GM18907 (cell line): ENCODE measurements around the gene AVPI1.
"Not testable (repeated sequence)": the region's sequence is repeated elsewhere in the genome, so short reads cannot be mapped to it uniquely, and the experiment has no call there.

ENCODE experiments used
- ATAC-seq: cut with Tn5 transposase; IDR thresholded peaks from one replicate; pipeline ENCODE4 v1.9.1; 2021; ENCODE audit warnings: mild to moderate bottlenecking, moderate library complexity; ENCODE audit not compliant: unreplicated experiment

AVPI1 gene

GRCh38 chr10:97684368-97684713, 2.7 kb downstream of the AVPI1 start:
- ATAC-seq, result not testable (repeated sequence)

- no peak for ATAC-seq
Measured at GRCh38 chr10:97683556-97684367, 3.3 kb downstream of the AVPI1 start.

DNA sequence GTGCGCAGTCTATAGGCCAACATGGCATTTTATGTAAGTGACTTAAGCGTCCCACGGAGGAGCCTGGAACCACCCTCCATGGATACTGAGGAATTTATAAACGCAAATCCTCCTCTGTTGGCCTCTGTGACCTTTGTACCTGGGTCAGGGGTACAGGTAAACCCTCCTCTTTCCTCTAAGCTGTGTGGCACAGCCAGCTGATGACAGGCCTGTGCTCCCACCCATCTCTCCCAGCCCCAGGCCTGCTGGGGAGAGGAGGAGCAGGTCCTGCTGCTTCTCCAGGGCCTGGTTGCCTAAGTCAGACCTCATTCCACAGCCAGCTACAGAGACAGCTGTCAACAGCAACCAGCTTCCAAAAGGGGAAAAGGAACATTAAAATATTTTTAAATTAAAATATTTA, 5.0 kb downstream of the AVPI1 start:
- ATAC-seq, result no peak

- no peak for ATAC-seq
Measured at GRCh38 chr10:97679594-97679993, 7.4 kb downstream of the AVPI1 start.

DNA sequence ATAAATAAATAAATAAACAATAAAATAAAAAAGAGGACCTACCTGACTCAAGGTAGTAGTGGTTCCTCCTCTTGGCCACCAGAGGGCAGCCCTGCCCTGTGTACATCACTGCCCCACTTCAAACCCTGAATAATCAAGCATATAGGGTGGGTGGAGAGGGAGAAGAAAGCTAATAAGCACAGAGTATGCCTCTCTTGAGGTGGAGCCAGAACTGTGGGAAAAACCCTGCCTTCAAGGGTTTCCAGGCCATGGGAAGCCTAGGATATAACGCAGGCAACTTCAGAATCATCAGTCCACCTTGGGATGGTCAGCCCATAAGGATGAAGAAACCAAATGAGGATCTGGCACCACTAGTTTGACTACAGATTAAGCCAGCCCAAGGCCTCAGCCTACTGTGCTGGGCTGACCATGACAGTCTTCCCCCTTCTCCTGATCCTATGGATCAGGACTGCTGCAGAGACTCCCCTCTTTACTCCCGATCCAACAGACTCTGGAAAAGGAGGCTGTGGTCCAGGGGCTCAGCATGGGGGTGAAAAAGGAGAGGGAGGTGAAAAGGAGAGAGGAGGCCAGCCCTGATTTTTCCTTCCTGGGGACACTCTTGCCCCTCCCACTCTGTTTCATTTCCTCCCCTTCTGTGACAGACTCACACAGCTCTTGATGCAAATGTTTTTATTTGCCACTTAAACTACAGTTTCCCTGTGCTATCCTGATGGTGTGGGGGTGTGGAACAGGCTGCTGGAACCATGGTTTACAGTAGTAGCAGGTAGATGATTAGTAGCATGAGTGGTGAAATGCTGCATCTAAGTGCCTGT, 10.1 kb downstream of the AVPI1 start:
- ATAC-seq, result peak; percentile 71

- ATAC-seq, result no peak
Measured at GRCh38 chr10:97675222-97675621, 11.8 kb downstream of the AVPI1 start.

DNA sequence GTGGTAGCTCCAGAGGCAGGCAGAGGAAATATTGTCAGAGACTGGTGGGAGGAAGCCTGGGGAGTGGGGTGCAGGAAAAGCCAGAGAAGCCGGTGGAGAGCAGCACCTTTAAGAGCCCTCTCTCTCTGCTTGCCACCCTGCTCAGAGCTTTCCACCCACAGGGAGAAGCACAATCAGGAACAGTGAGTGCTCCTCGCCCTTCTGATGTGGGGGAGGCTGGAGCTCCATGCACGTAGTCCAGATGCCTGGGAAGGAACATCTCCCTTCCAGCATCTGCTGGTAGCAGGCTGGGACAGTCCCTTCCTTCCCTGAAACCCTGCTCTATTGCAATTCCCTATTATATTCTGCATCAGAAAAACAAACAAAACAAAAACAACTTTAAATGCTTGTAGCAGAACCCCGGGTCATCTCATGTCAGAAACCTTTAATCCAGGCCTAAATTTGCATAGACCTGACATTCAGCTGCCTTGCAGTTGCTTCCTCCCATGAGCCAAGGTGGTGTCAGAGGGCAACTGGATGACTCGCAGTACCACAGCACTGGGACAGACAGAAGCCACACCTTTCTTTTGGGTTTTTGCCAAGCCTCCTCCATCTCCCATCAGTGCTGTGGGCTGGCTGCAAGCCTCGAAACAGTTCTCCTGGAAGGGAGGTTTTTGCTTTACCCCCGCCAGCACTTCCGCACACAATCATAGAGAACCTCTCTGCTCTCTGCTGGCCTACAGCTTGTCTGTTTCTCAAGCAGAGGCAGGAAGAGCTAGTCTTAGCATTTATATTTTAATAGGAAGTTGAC, 13.1 kb downstream of the AVPI1 start:
- ATAC-seq, result no peak

- ATAC-seq, result no peak
Measured at GRCh38 chr10:97669571-97669970, 17.5 kb downstream of the AVPI1 start.

- ATAC-seq, result no peak
Measured at GRCh38 chr10:97667463-97667862, 19.6 kb downstream of the AVPI1 start.

- ATAC-seq, result no peak
Measured at GRCh38 chr10:97666992-97667391, 20.0 kb downstream of the AVPI1 start.

DNA sequence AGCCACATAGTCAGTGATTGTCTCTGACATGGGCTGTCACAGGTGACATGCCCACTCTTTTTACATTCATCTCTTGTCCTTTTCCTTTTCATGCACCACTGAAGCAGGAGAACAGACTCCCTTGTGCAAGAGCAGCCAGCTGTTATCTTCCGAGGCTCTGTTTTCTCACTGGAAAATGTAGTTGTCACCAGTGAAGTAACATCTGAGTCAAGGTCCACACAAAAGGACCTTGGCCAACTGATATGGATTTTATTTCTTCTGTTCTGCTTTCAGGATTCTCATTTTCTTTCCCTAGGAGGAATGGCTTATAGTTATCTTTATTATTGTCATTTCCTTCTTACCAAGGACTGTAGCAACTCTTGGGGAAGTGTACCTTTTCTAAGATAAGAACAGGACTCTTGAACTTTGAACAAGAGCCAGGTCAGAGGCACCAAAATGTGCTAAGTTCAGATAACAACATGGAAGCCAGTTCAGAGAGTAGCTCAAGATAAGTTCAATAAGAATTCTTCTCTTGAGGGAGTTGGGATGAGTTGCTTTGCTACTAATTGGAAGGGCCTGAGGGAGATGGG, 22.7 kb downstream of the AVPI1 start:
- no peak for ATAC-seq

GRCh38 chr10:97659589-97659988, 27.5 kb downstream of the AVPI1 start:
- no peak for ATAC-seq

DNA sequence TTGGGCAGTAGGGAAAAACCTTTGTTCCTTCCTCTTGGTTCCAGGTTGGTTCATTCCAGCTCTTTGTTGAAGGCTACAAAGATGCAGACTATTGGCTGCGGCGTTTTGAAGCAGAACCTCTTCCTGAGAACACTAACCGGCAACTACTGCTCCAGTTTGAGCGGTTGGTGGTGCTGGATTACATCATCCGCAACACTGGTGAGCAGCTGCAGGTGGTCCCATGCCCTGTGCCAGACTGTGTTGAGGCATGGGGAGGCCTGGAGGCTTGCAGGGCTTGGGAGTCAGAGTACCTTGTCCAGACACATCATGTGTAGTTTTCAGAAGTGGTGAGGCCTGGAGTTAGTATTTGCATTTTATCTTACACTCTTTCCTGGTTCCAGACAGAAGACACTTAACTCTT, 30.3 kb downstream of the AVPI1 start:
- no peak for ATAC-seq

GRCh38 chr10:97651773-97652172, 35.3 kb downstream of the AVPI1 start:
- no peak for ATAC-seq

DNA sequence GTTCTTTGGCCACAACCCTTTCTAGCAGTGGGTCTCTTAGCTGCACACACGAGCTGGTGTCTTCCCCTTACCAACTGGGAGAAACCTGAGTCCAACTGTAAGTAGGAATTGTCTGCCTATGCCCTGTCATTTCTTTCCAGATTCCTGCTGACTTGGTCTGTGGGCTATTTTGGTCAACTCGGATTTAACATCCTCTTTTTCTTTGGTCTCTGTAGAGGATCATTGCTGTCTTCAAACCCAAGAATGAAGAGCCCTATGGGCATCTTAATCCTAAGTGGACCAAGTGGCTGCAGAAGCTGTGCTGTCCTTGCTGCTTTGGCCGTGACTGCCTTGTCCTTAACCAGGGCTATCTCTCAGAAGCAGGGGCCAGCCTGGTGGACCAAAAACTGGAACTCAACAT, 36.3 kb downstream of the AVPI1 start:
- ATAC-seq, result no peak

- peak; percentile 12 for ATAC-seq
Measured at GRCh38 chr10:97649405-97649750, 37.7 kb downstream of the AVPI1 start.

GRCh38 chr10:97648562-97649404, 38.3 kb downstream of the AVPI1 start:
- peak; percentile 86 for ATAC-seq

DNA sequence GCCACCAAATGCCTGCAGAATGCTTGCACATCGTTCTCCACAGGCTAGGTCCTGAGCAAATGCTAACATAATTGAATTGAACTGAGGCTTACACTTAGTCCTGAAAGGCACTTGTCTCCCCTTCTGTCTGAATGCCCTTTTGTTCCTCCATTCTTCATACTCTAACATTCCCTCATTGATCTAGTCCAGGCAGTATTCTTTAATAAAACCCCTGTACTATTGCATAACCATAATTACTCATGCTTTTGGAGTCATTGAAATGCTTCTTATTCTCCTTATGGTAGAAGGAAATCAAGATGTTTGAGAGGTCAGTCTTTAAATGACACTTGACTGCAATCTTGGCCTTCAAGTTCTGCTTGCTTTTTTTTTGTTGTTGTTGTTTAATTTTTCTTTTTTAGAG, 39.5 kb downstream of the AVPI1 start:
- no peak for ATAC-seq

- no peak for ATAC-seq
Measured at GRCh38 chr10:97644936-97645335, 42.1 kb downstream of the AVPI1 start.

DNA sequence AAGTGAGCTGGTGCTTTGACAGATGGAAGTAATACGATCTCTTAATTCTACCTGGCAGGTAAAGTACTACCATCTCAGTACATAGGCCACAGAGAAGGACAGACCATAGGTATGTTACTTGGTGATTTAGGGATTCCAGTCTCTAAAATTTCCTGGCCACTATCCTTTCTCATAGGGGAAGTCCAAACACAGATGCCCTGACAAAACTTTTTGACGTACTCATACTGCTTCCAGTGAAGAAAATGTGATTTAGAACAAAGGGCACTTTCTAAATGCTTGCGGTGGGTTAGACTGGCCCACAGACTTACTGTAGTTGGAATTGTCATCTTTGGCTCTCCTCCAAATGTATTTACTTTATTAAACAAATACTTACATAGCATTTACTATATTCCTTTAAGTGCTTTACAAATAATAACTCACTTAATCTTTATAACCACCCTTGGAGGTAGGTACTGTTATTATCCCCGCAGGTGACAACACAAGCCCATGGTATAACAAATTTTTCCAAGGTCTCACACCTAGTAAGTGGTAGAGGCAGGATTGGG, 43.5 kb downstream of the AVPI1 start:
- no peak for ATAC-seq
